ENCODE results near the gene SMAD6. TPM values are rescaled to one million over a fixed set of nuclear protein-coding genes. Genes with fewer than 3 reads are reported as not detected.

SMAD6 gene
- total RNA-seq, 2 donors from 2014 or later = 14.8 to 51.2 TPM

DNA sequence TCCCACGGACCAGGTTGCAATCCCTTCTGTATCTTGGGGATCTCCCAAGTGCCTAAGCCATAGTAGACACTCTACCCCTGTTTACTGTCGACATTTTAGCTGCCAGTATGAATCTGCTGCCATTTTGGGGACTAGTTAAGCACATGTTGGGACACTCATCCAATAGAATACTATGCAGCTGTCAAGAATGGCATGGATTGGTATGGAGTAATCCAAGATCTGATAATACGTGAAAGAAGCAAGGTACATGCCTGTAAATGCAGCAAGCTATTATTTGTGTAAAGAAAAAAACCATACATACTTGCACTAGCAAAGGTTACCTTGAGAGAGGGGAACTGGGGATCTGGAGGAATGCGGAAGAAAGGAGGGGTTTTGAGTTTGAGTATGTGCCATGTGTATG lies 129.3 kb downstream of the SMAD6 start:
- Histone ChIP-seq H3K36me3 (no peaks in the 10 kb centered on the region), H3K9me3 (no peaks in the 10 kb centered on the region), H3K27me3 (replicated peaks; ENCODE audit: insufficient read depth) (no peaks in the 10 kb centered on the region), H3K27ac (no peak overlapping the region), H3K4me1 (replicated peaks) (no peaks in the 10 kb centered on the region), H3K4me3 (no peak overlapping the region)
- intact Hi-C loops (cut with DNase I) = no loop called here
- no peak for DNase-seq (ENCODE audit: low spot score)
- no peak for TF ChIP-seq CTCF (IDR thresholded peaks at IDR 0.05)
- TF ChIP-seq POLR2A (IDR thresholded peaks at IDR 0.05) = no peak
- TF ChIP-seq POLR2AphosphoS5 (IDR thresholded peaks at IDR 0.05) = no peak
- 92% methylated on average over 4 of the region's 4 CpGs for WGBS

DNA sequence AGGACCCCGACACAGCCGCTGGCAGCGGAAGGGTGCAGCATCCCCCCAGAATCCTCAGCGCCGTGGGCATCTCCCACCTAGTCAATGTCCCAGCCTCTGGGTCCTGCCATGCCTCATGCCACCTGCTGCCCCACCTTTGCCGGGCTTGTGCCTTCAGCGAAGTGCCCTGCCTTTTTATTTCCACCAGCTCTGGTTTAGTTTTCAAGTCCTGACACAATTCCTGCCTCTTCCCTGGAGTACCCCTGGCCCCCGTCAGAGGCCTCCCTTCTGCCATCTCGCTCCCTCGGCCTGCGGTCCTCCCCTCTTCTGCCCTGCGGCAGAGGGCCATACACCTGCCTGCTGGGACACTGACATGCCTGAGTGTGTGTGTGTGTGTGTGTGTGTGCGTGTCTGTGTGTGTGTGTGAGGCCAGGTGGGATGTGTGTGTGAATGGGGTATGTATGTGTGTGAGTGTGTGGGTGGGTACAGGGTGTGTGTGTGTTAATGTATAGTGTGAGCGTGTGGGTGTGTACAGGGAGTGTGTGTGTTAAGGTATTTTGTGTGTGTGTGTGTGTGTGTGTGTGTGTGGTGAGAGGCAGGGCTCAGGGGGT lies 129.9 kb downstream of the SMAD6 start:
- DNase-seq (ENCODE audit: low spot score) = no peak
- no peaks in the 10 kb centered on the region for H3K27me3 ChIP-seq (replicated peaks; ENCODE audit: insufficient read depth)
- TF ChIP-seq POLR2A (IDR thresholded peaks at IDR 0.05) (no peak), POLR2AphosphoS5 (IDR thresholded peaks at IDR 0.05) (no peak), CTCF (IDR thresholded peaks at IDR 0.05) (no peak)
- no peak overlapping the region for H3K27ac ChIP-seq
- 94% methylated on average over 14 of the region's 14 CpGs for WGBS
- no peaks in the 10 kb centered on the region for H3K9me3 ChIP-seq
- no peaks in the 10 kb centered on the region for H3K36me3 ChIP-seq
- intact Hi-C loops (cut with DNase I) = no loop called here
- no peak overlapping the region for H3K4me3 ChIP-seq
- no peaks in the 10 kb centered on the region for H3K4me1 ChIP-seq (replicated peaks)

Other genes with a start within 250 kb of the SMAD6 start
- 10 to 100 TPM; 23.6 to 27.0 TPM for gene SNAPC5, start 204.5 kb upstream of the SMAD6 start, total RNA-seq
- 1,000 to 10,000 TPM; 2,395 to 5,607 TPM for gene RPL4, start 197.4 kb upstream of the SMAD6 start, total RNA-seq
- gene ZWILCH, start 196.9 kb upstream of the SMAD6 start, total RNA-seq = 10 to 100 TPM in 1 of 2 donors, 1 to 10 TPM in 1; 6.1 to 11.4 TPM
- not detected for gene LCTL, start 136.2 kb upstream of the SMAD6 start, total RNA-seq

Data from prostate gland (tissue), 2 donors.